ENCODE data around the gene ZRANB3. TPM values are rescaled to one million over a fixed set of nuclear protein-coding genes. Genes with fewer than 3 reads are reported as not detected.
"Not testable (repeated sequence)": the region's sequence is repeated elsewhere in the genome, so short reads cannot be mapped to it uniquely, and the experiment has no call there.

The ZRANB3 gene
- total and polyA plus RNA-seq, 8 donors: 0.87 to 16.3 (median 2.6) TPM

- intact Hi-C loops (cut with DNase I; ENCODE audit: low total_unique reads): no loop called here
- H3K4me3 ChIP-seq: no peak overlapping the region
- no peaks in the 10 kb centered on the region for H3K27me3 ChIP-seq
- H3K9me3 ChIP-seq: no peaks in the 10 kb centered on the region
- no peak for DNase-seq
- H3K36me3 ChIP-seq: no peaks in the 10 kb centered on the region
- WGBS, 5 donors: 82 to 95% (median 90%) methylated on average over 3 of the region's 3 CpGs
- TF ChIP-seq POLR2A (IDR thresholded peaks at IDR 0.05): no peak
- TF ChIP-seq POLR2AphosphoS5 (IDR thresholded peaks at IDR 0.05): no peak
- no peak for TF ChIP-seq CTCF (IDR thresholded peaks at IDR 0.05)
- no peak for TF ChIP-seq EP300 (IDR thresholded peaks at IDR 0.05)
- H3K4me1 ChIP-seq: peaks cover 0 to 19% (median 18%) of the 10 kb centered on the region in 4 donors
- H3K27ac ChIP-seq: no peak overlapping the region
Observed at GRCh38 chr2:135528006-135528405, 3.0 kb downstream of the ZRANB3 start.

GRCh38 chr2:135525786-135526185, 5.2 kb downstream of the ZRANB3 start:
- DNase-seq: no peak
- TF ChIP-seq EP300 (IDR thresholded peaks at IDR 0.05) (no peak), CTCF (IDR thresholded peaks at IDR 0.05) (no peak), POLR2AphosphoS5 (IDR thresholded peaks at IDR 0.05) (no peak), POLR2A (IDR thresholded peaks at IDR 0.05) (no peak)
- no peaks in the 10 kb centered on the region for H3K27me3 ChIP-seq
- peaks cover 0 to 10% (median 8%) of the 10 kb centered on the region in 4 donors for H3K4me1 ChIP-seq
- no peaks in the 10 kb centered on the region for H3K36me3 ChIP-seq
- H3K4me3 ChIP-seq: no peak overlapping the region
- H3K9me3 ChIP-seq: no peaks in the 10 kb centered on the region
- no peak overlapping the region for H3K27ac ChIP-seq
- intact Hi-C loops (cut with DNase I; ENCODE audit: low total_unique reads): no loop called here
- 79 to 100% (median 100%) methylated on average over 1 of the region's 1 CpG for WGBS, 5 donors

GRCh38 chr2:135512099-135512498, 18.9 kb downstream of the ZRANB3 start:
- 95 to 97% (median 97%) methylated on average over 2 of the region's 2 CpGs for WGBS, 5 donors
- TF ChIP-seq CTCF (IDR thresholded peaks at IDR 0.05) (no peak), POLR2AphosphoS5 (IDR thresholded peaks at IDR 0.05) (no peak), EP300 (IDR thresholded peaks at IDR 0.05) (no peak), POLR2A (IDR thresholded peaks at IDR 0.05) (no peak)
- intact Hi-C loops (cut with DNase I; ENCODE audit: low total_unique reads): no loop called here

GRCh38 chr2:135510577-135510976, 20.4 kb downstream of the ZRANB3 start:
- no peak overlapping the region for H3K4me3 ChIP-seq
- no peak overlapping the region for H3K27ac ChIP-seq
- no peak for DNase-seq
- H3K27me3 ChIP-seq: no peaks in the 10 kb centered on the region
- peaks cover 0 to 47% (median 26%) of the 10 kb centered on the region in 4 donors for H3K9me3 ChIP-seq
- intact Hi-C loops (cut with DNase I; ENCODE audit: low total_unique reads): no loop called here
- no peaks in the 10 kb centered on the region for H3K4me1 ChIP-seq
- no peak for TF ChIP-seq POLR2A (IDR thresholded peaks at IDR 0.05)
- no peak for TF ChIP-seq POLR2AphosphoS5 (IDR thresholded peaks at IDR 0.05)
- TF ChIP-seq EP300 (IDR thresholded peaks at IDR 0.05): no peak
- H3K36me3 ChIP-seq: peaks cover 0 to 7% (median 0%) of the 10 kb centered on the region in 4 donors
- WGBS, 5 donors: 91 to 96% (median 94%) methylated on average over 5 of the region's 5 CpGs

More at GRCh38 chr2:135512099-135512498, 18.9 kb downstream of the ZRANB3 start:
- Histone ChIP-seq H3K4me3 (no peak overlapping the region), H3K27ac (no peak overlapping the region), H3K9me3 (peaks cover 0 to 54% (median 31%) of the 10 kb centered on the region in 4 donors), H3K4me1 (no peaks in the 10 kb centered on the region), H3K36me3 (peaks cover 0 to 7% (median 0%) of the 10 kb centered on the region in 4 donors), H3K27me3 (no peaks in the 10 kb centered on the region)
- no peak for DNase-seq

- intact Hi-C loops (cut with DNase I; ENCODE audit: low total_unique reads): no loop called here
- peaks cover 0 to 29% (median under 1%) of the 10 kb centered on the region in 4 donors for H3K36me3 ChIP-seq
- H3K9me3 ChIP-seq: peaks cover 0 to 4% (median 1%) of the 10 kb centered on the region in 4 donors
- H3K27me3 ChIP-seq: no peaks in the 10 kb centered on the region
- WGBS, 5 donors: 86 to 96% (median 89%) methylated on average over 1 of the region's 1 CpG
- no peak for TF ChIP-seq CTCF (IDR thresholded peaks at IDR 0.05)
- no peak for TF ChIP-seq EP300 (IDR thresholded peaks at IDR 0.05)
- TF ChIP-seq POLR2A (IDR thresholded peaks at IDR 0.05): no peak
- no peak for TF ChIP-seq POLR2AphosphoS5 (IDR thresholded peaks at IDR 0.05)
- H3K27ac ChIP-seq: no peak overlapping the region
- no peaks in the 10 kb centered on the region for H3K4me1 ChIP-seq
- no peak for DNase-seq
- no peak overlapping the region for H3K4me3 ChIP-seq
Observed at GRCh38 chr2:135504811-135505210, 26.2 kb downstream of the ZRANB3 start.

- peaks cover 0 to 48% (median 4%) of the 10 kb centered on the region in 4 donors for H3K36me3 ChIP-seq
- DNase-seq; H3K4me3 ChIP-seq; H3K4me1 ChIP-seq; intact Hi-C loops (cut with DNase I; ENCODE audit: low total_unique reads); H3K27ac ChIP-seq; H3K27me3 ChIP-seq: not testable (repeated sequence)
- H3K9me3 ChIP-seq: peaks cover 6 to 27% (median 19%) of the 10 kb centered on the region in 4 donors
- WGBS, 5 donors: 95 to 98% (median 97%) methylated on average over 7 of the region's 7 CpGs
Observed at GRCh38 chr2:135498588-135498987, 32.4 kb downstream of the ZRANB3 start.
